ENCODE data around the gene PLD3.

- TF ChIP-seq EZH2 (IDR thresholded peaks at IDR 0.05; ENCODE audit: insufficient read depth, poor library complexity, severe bottlenecking) (no peak), EZH2phosphoT487 (IDR thresholded peaks at IDR 0.05; ENCODE audit: insufficient read depth, low read depth) (no peak)
These were observed 47.5 kb downstream of the PLD3 start for GRCh38 chr19:40395956-40396355.
